IPS DF 6.9 (cell line): ENCODE results near the gene H6PD.

ENCODE experiments used
- DNase-seq: peaks from one replicate; pipeline ENCODE4 v3.0.0-alpha.2; 2013; ENCODE audit warnings: low read depth, low spot score
- H3K27ac ChIP-seq: one replicate; pipeline ENCODE4 v1.5.1; 2013; ENCODE audit warnings: low read length, control low read depth
- H3K27me3 ChIP-seq: 2 replicates; pipeline ENCODE4 v1.6.1; 2013; ENCODE audit warnings: mild to moderate bottlenecking, low read length; ENCODE audit not compliant: control insufficient read depth, insufficient read depth
- H3K36me3 ChIP-seq: 2 replicates; pipeline ENCODE4 v1.6.1; 2013; ENCODE audit warnings: low read length; ENCODE audit not compliant: control insufficient read depth, insufficient read depth
- H3K4me1 ChIP-seq: 2 replicates; pipeline ENCODE4 v1.6.1; 2013; ENCODE audit warnings: low read length; ENCODE audit not compliant: control insufficient read depth, insufficient read depth
- H3K4me3 ChIP-seq: 2 replicates; pipeline ENCODE4 v1.5.1; 2013; ENCODE audit warnings: mild to moderate bottlenecking, low read length
- H3K9me3 ChIP-seq: 2 replicates; pipeline ENCODE4 v1.6.1; 2013; ENCODE audit warnings: low read length, inconsistent platforms; ENCODE audit not compliant: control insufficient read depth, insufficient read depth
- WGBS: extraction: QIAGEN DNeasy Blood & Tissue Kit; methylation state at CpG from one replicate; pipeline ENCODE4 v1.1.7; 2013; ENCODE audit warnings: mixed read lengths, missing lambda C conversion rate; ENCODE audit not compliant: insufficient read length, insufficient coverage; 5-methylcytosine and 5-hydroxymethylcytosine counted together

H6PD gene

GRCh38 chr1:9240914-9241820 lies 6.6 kb downstream of the H6PD start:
- DNase-seq = no peak
- H3K27ac ChIP-seq = no peak overlapping the region
- no peaks in the 10 kb centered on the region; the same call in 1 of the 2 replicates for H3K36me3 ChIP-seq
- H3K4me3 ChIP-seq = no peak overlapping the region
- H3K27me3 ChIP-seq = no peaks in the 10 kb centered on the region
- no peaks in the 10 kb centered on the region for H3K9me3 ChIP-seq
- WGBS = no CpG with 5 or more reads among the region's 8 CpGs
- peaks cover 3% of the 10 kb centered on the region; the same call in 1 of the 2 replicates for H3K4me1 ChIP-seq

GRCh38 chr1:9241891-9242290 lies 7.3 kb downstream of the H6PD start:
- peaks cover 3% of the 10 kb centered on the region; the same call in 1 of the 2 replicates for H3K4me1 ChIP-seq

GRCh38 chr1:9242338-9242969 lies 7.9 kb downstream of the H6PD start:
- Histone ChIP-seq H3K27me3 (no peaks in the 10 kb centered on the region), H3K27ac (no peak overlapping the region), H3K4me3 (no peak overlapping the region), H3K9me3 (no peaks in the 10 kb centered on the region), H3K4me1 (peaks cover 5% of the 10 kb centered on the region; the same call in 1 of the 2 replicates), H3K36me3 (no peaks in the 10 kb centered on the region; the same call in 1 of the 2 replicates)
- no peak for DNase-seq
- no CpG with 5 or more reads among the region's 10 CpGs for WGBS

More at GRCh38 chr1:9241891-9242290, 7.3 kb downstream of the H6PD start:
- WGBS = no CpG with 5 or more reads among the region's 10 CpGs
- no peak for DNase-seq
- H3K9me3 ChIP-seq = no peaks in the 10 kb centered on the region
- no peak overlapping the region for H3K4me3 ChIP-seq
- no peak overlapping the region for H3K27ac ChIP-seq
- H3K27me3 ChIP-seq = no peaks in the 10 kb centered on the region
- H3K36me3 ChIP-seq = no peaks in the 10 kb centered on the region; the same call in 1 of the 2 replicates

GRCh38 chr1:9243066-9243739 lies 8.6 kb downstream of the H6PD start:
- Histone ChIP-seq H3K36me3 (no peaks in the 10 kb centered on the region; the same call in 1 of the 2 replicates), H3K9me3 (no peaks in the 10 kb centered on the region), H3K27me3 (no peaks in the 10 kb centered on the region), H3K4me3 (no peak overlapping the region), H3K27ac (no peak overlapping the region), H3K4me1 (peaks cover 6% of the 10 kb centered on the region; the same call in 1 of the 2 replicates)
- no peak for DNase-seq
- no CpG with 5 or more reads among the region's 9 CpGs for WGBS

- Histone ChIP-seq H3K27me3 (no peaks in the 10 kb centered on the region), H3K9me3 (no peaks in the 10 kb centered on the region), H3K36me3 (no peaks in the 10 kb centered on the region; the same call in 1 of the 2 replicates), H3K27ac (no peak overlapping the region), H3K4me3 (no peak overlapping the region), H3K4me1 (peaks cover 6% of the 10 kb centered on the region; the same call in 1 of the 2 replicates)
- no CpG with 5 or more reads among the region's 9 CpGs for WGBS
- DNase-seq = no peak
Observed at GRCh38 chr1:9244501-9245229, 10.1 kb downstream of the H6PD start.

GRCh38 chr1:9245230-9245619 lies 10.7 kb downstream of the H6PD start:
- Histone ChIP-seq H3K9me3 (no peaks in the 10 kb centered on the region), H3K27me3 (no peaks in the 10 kb centered on the region), H3K27ac (no peak overlapping the region), H3K36me3 (no peaks in the 10 kb centered on the region; the same call in 1 of the 2 replicates), H3K4me3 (no peak overlapping the region), H3K4me1 (peaks cover 5% of the 10 kb centered on the region; the same call in 1 of the 2 replicates)
- DNase-seq = no peak
- WGBS = no CpG with 5 or more reads among the region's 15 CpGs

GRCh38 chr1:9245661-9246060 lies 11.1 kb downstream of the H6PD start:
- Histone ChIP-seq H3K36me3 (no peaks in the 10 kb centered on the region; the same call in 1 of the 2 replicates), H3K27ac (no peak overlapping the region), H3K4me3 (no peak overlapping the region), H3K4me1 (peaks cover 6% of the 10 kb centered on the region; the same call in 1 of the 2 replicates), H3K27me3 (no peaks in the 10 kb centered on the region), H3K9me3 (no peaks in the 10 kb centered on the region)
- no peak for DNase-seq
- no CpG with 5 or more reads among the region's 9 CpGs for WGBS

- WGBS = no CpG with 5 or more reads among the region's 5 CpGs
- Histone ChIP-seq H3K4me1 (peaks cover 6% of the 10 kb centered on the region; the same call in 1 of the 2 replicates), H3K27me3 (no peaks in the 10 kb centered on the region), H3K4me3 (no peak overlapping the region), H3K9me3 (no peaks in the 10 kb centered on the region), H3K27ac (no peak overlapping the region), H3K36me3 (no peaks in the 10 kb centered on the region; the same call in 1 of the 2 replicates)
- DNase-seq = no peak
Observed at GRCh38 chr1:9246215-9246614, 11.6 kb downstream of the H6PD start.

- no peak overlapping the region for H3K27ac ChIP-seq
- H3K4me3 ChIP-seq = no peak overlapping the region
- no peak for DNase-seq
- H3K4me1 ChIP-seq = peaks cover 6% of the 10 kb centered on the region; the same call in 1 of the 2 replicates
- no peaks in the 10 kb centered on the region; the same call in 1 of the 2 replicates for H3K36me3 ChIP-seq
- no peaks in the 10 kb centered on the region for H3K27me3 ChIP-seq
- WGBS = no CpG with 5 or more reads among the region's 41 CpGs
- H3K9me3 ChIP-seq = no peaks in the 10 kb centered on the region
Observed at GRCh38 chr1:9246841-9247785, 12.5 kb downstream of the H6PD start.
